Measurements from ENCODE around the gene TXNL1. TPM values are rescaled to one million over a fixed set of nuclear protein-coding genes. Genes with fewer than 3 reads are reported as not detected.

The TXNL1 gene
- total and polyA plus RNA-seq, 2 experiments from 2014 or later, result 50.0 to 109 TPM

GRCh38 chr18:56672981-56673380 is 34.6 kb upstream of the TXNL1 start:
- Histone ChIP-seq H3K9ac (no peak overlapping the region), H3F3A (ENCODE audit: insufficient read depth) (no peaks in the 10 kb centered on the region), H3K4me1 (ENCODE audit: insufficient read depth) (no peaks in the 10 kb centered on the region), H4K20me1 (ENCODE audit: insufficient read depth) (no peaks in the 10 kb centered on the region; the same call in 1 of the 2 replicates), H3K79me2 (ENCODE audit: insufficient read depth) (peaks cover 21% of the 10 kb centered on the region), H3K27me3 (replicated peaks; ENCODE audit: insufficient read depth) (no peaks in the 10 kb centered on the region), H3K36me3 (ENCODE audit: low read depth) (no peaks in the 10 kb centered on the region), H3K27ac (no peak overlapping the region), H3K4me3 (no peak overlapping the region), H3K9me2 (ENCODE audit: insufficient read depth) (no peaks in the 10 kb centered on the region), H3K9me3 (ENCODE audit: low read depth) (no peaks in the 10 kb centered on the region), H2AFZ (no peak overlapping the region), H3K4me2 (ENCODE audit: unreplicated experiment) (no peak overlapping the region)
- 91 to 94% methylated on average over 3 of the region's 3 CpGs for WGBS, 2 experiments (ENCODE audit: low coverage in 1 of 2, low lambda C conversion rate in 2 of 2, missing lambda C conversion rate in 2 of 2)
- in situ Hi-C loops (cut with MboI), result no loop called here
- TF ChIP-seq EZH2phosphoT487 (IDR thresholded peaks at IDR 0.05; ENCODE audit: insufficient read depth, low read depth), result no peak
- no peak for TF ChIP-seq EZH2 (IDR thresholded peaks at IDR 0.05; ENCODE audit: insufficient read depth, poor library complexity, severe bottlenecking)
- no peak for DNase-seq

DNA sequence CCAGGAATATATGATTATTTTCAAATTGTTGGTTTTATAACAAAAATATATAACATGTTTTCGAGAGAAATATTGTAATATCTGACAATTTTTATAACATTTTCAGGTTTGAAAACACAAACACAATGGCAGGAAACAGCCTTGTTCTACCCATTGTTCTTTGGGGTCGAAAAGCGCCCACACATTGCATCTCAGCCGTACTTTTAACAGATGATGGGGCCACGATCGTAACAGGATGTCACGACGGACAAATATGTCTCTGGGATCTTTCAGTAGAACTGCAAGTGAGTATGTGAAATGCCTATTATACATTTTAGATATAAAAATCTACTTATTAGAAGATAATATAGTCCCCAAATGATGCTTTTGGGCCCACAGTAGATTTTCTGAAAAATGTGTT is 34.0 kb upstream of the TXNL1 start:
- no peak overlapping the region for H3K9ac ChIP-seq
- no peaks in the 10 kb centered on the region for H3K9me3 ChIP-seq (ENCODE audit: low read depth)
- H3K27ac ChIP-seq, result no peak overlapping the region
- no peaks in the 10 kb centered on the region for H3K4me1 ChIP-seq (ENCODE audit: insufficient read depth)
- H3K4me3 ChIP-seq, result no peak overlapping the region
- no peaks in the 10 kb centered on the region for H3K36me3 ChIP-seq (ENCODE audit: low read depth)
- no peaks in the 10 kb centered on the region for H3K9me2 ChIP-seq (ENCODE audit: insufficient read depth)
- 85 to 99% methylated on average over 7 to 8 of the region's 8 CpGs for WGBS, 2 experiments (ENCODE audit: low coverage in 1 of 2, low lambda C conversion rate in 2 of 2, missing lambda C conversion rate in 2 of 2)
- no peak for DNase-seq
- H3K79me2 ChIP-seq (ENCODE audit: insufficient read depth), result peaks cover 27% of the 10 kb centered on the region
- TF ChIP-seq EZH2phosphoT487 (IDR thresholded peaks at IDR 0.05; ENCODE audit: insufficient read depth, low read depth) (no peak), EZH2 (IDR thresholded peaks at IDR 0.05; ENCODE audit: insufficient read depth, poor library complexity, severe bottlenecking) (no peak)
- no peaks in the 10 kb centered on the region for H3K27me3 ChIP-seq (replicated peaks; ENCODE audit: insufficient read depth)
- no peak overlapping the region for H2AFZ ChIP-seq
- H3K4me2 ChIP-seq (ENCODE audit: unreplicated experiment), result no peak overlapping the region
- H3F3A ChIP-seq (ENCODE audit: insufficient read depth), result no peaks in the 10 kb centered on the region
- no peaks in the 10 kb centered on the region; the same call in 1 of the 2 replicates for H4K20me1 ChIP-seq (ENCODE audit: insufficient read depth)
- in situ Hi-C loops (cut with MboI), result no loop called here

DNA sequence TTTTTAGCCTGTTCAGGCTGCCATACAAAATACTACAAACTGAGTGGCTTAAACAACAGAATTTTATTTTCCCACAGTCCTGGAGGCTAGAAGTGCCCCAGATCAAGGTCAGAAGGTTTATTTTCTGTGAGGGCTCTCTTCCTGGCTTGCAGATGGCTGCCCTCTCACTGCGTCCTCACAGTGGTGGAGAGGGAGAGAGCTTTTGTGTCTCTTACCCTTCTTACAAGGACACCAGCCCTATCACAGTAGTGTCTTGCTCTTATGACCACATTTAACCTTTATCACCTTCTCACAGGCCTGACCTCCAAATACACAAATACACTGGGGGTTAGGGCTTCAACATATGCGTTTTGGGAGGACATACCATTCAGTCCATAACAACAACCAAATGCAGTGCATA is 24.5 kb upstream of the TXNL1 start:
- H3K79me2 ChIP-seq (ENCODE audit: insufficient read depth), result peaks cover 84% of the 10 kb centered on the region
- in situ Hi-C loops (cut with MboI), result no loop called here

GRCh38 chr18:56662502-56662901 is 24.1 kb upstream of the TXNL1 start:
- Histone ChIP-seq H3K27ac (no peak overlapping the region), H3K4me3 (no peak overlapping the region), H3K4me1 (ENCODE audit: insufficient read depth) (no peaks in the 10 kb centered on the region; the same call in 1 of the 2 replicates), H3K9me2 (ENCODE audit: insufficient read depth) (no peaks in the 10 kb centered on the region), H3K79me2 (ENCODE audit: insufficient read depth) (peaks cover 84% of the 10 kb centered on the region), H2AFZ (no peak overlapping the region), H4K20me1 (ENCODE audit: insufficient read depth) (no peaks in the 10 kb centered on the region), H3F3A (ENCODE audit: insufficient read depth) (no peaks in the 10 kb centered on the region), H3K9ac (no peak overlapping the region), H3K9me3 (ENCODE audit: low read depth) (no peaks in the 10 kb centered on the region), H3K27me3 (replicated peaks; ENCODE audit: insufficient read depth) (no peaks in the 10 kb centered on the region), H3K4me2 (ENCODE audit: unreplicated experiment) (no peak overlapping the region), H3K36me3 (ENCODE audit: low read depth) (no peaks in the 10 kb centered on the region)
- TF ChIP-seq EZH2phosphoT487 (IDR thresholded peaks at IDR 0.05; ENCODE audit: insufficient read depth, low read depth), result no peak
- no peak for TF ChIP-seq EZH2 (IDR thresholded peaks at IDR 0.05; ENCODE audit: insufficient read depth, poor library complexity, severe bottlenecking)
- WGBS, 2 experiments (ENCODE audit: low coverage in 1 of 2, low lambda C conversion rate in 2 of 2, missing lambda C conversion rate in 2 of 2), result 94 to 97% methylated on average over 5 of the region's 5 CpGs
- DNase-seq, result no peak
- in situ Hi-C loops (cut with MboI), result no loop called here

More for the DNA sequence above, 24.5 kb upstream of the TXNL1 start:
- Histone ChIP-seq H3F3A (ENCODE audit: insufficient read depth) (no peaks in the 10 kb centered on the region), H3K9me2 (ENCODE audit: insufficient read depth) (no peaks in the 10 kb centered on the region), H3K9ac (no peak overlapping the region), H3K9me3 (ENCODE audit: low read depth) (no peaks in the 10 kb centered on the region), H3K4me2 (ENCODE audit: unreplicated experiment) (no peak overlapping the region), H3K27me3 (replicated peaks; ENCODE audit: insufficient read depth) (no peaks in the 10 kb centered on the region), H3K4me1 (ENCODE audit: insufficient read depth) (no peaks in the 10 kb centered on the region; the same call in 1 of the 2 replicates), H2AFZ (no peak overlapping the region), H3K4me3 (no peak overlapping the region), H4K20me1 (ENCODE audit: insufficient read depth) (no peaks in the 10 kb centered on the region; the same call in 1 of the 2 replicates), H3K27ac (no peak overlapping the region), H3K36me3 (ENCODE audit: low read depth) (no peaks in the 10 kb centered on the region)
- no peak for DNase-seq
- TF ChIP-seq EZH2 (IDR thresholded peaks at IDR 0.05; ENCODE audit: insufficient read depth, poor library complexity, severe bottlenecking) (no peak), EZH2phosphoT487 (IDR thresholded peaks at IDR 0.05; ENCODE audit: insufficient read depth, low read depth) (no peak)
- 97 to 98% methylated on average over 2 of the region's 2 CpGs for WGBS, 2 experiments (ENCODE audit: low coverage in 1 of 2, low lambda C conversion rate in 2 of 2, missing lambda C conversion rate in 2 of 2)

DNA sequence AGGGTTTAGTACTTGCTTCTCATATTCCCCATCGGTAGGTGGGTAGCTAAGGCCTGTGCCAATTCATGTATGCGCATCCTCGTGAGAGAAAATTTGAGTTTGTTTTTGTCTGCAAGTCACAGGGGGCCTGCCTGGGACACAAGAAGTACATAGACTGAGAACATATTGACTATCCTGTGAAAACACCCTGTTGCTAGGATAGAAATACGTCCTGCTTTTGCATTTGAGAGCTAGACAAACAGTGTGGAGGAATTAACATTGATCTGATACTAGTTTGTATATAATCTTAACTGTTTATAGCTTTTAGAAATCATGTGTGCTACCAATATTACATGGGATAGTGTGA is 23.6 kb upstream of the TXNL1 start:
- TF ChIP-seq EZH2 (IDR thresholded peaks at IDR 0.05; ENCODE audit: insufficient read depth, poor library complexity, severe bottlenecking) (no peak), EZH2phosphoT487 (IDR thresholded peaks at IDR 0.05; ENCODE audit: insufficient read depth, low read depth) (no peak)
- Histone ChIP-seq H2AFZ (no peak overlapping the region), H3K9me2 (ENCODE audit: insufficient read depth) (no peaks in the 10 kb centered on the region), H3K9ac (no peak overlapping the region), H3K79me2 (ENCODE audit: insufficient read depth) (peaks cover 84% of the 10 kb centered on the region), H3F3A (ENCODE audit: insufficient read depth) (no peaks in the 10 kb centered on the region), H3K27ac (no peak overlapping the region), H4K20me1 (ENCODE audit: insufficient read depth) (no peaks in the 10 kb centered on the region), H3K36me3 (ENCODE audit: low read depth) (no peaks in the 10 kb centered on the region), H3K9me3 (ENCODE audit: low read depth) (no peaks in the 10 kb centered on the region), H3K4me1 (ENCODE audit: insufficient read depth) (no peaks in the 10 kb centered on the region; the same call in 1 of the 2 replicates), H3K27me3 (replicated peaks; ENCODE audit: insufficient read depth) (no peaks in the 10 kb centered on the region), H3K4me3 (no peak overlapping the region), H3K4me2 (ENCODE audit: unreplicated experiment) (no peak overlapping the region)
- no peak for DNase-seq
- in situ Hi-C loops (cut with MboI), result no loop called here
- 48 to 50% methylated on average over 4 of the region's 4 CpGs for WGBS, 2 experiments (ENCODE audit: low coverage in 1 of 2, low lambda C conversion rate in 2 of 2, missing lambda C conversion rate in 2 of 2)
